Measurements from ENCODE around the gene SPTSSA. TPM values are rescaled to one million over a fixed set of nuclear protein-coding genes. Genes with fewer than 3 reads are reported as not detected.
"Not testable (repeated sequence)": the region's sequence is repeated elsewhere in the genome, so short reads cannot be mapped to it uniquely, and the experiment has no call there.

The SPTSSA gene
- total RNA-seq, 1 donor: 10.5 TPM

DNA sequence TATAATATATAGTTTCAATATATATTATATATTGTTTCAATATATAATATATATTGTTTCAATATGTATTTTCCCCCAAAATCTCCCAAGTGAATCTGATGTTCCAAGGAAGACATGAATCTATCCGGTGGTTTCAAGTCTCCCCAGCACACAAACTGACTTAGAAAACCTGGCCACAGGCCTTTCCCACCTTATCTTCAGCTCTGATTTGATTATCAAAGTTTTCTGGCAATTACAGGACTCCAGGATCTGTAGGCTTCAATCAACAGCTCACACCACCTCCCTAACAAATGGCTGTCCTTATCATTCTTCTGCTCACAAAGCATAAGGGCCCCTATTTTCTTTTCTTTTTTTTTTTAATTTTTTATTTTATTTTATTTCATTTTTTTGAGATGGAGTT lies 22.7 kb upstream of the SPTSSA start:
- Histone ChIP-seq H4K20me1 (ENCODE audit: insufficient read depth, low read length) (no peaks in the 10 kb centered on the region), H3K9me3 (ENCODE audit: low read depth, low read length) (no peaks in the 10 kb centered on the region), H3K79me2 (ENCODE audit: insufficient read depth, low read length) (no peaks in the 10 kb centered on the region), H3K27me3 (ENCODE audit: insufficient read depth, low read length) (peaks cover 4% of the 10 kb centered on the region), H3K27ac (ENCODE audit: low read depth, low read length) (no peak overlapping the region), H3K4me2 (ENCODE audit: insufficient read depth, low read length) (no peak overlapping the region), H3K4me1 (ENCODE audit: insufficient read depth, low read length) (no peaks in the 10 kb centered on the region), H3K4me3 (ENCODE audit: insufficient read depth, low read length) (no peak overlapping the region), H2AFZ (ENCODE audit: low read length) (no peak overlapping the region), H3K36me3 (ENCODE audit: insufficient read depth, low read length) (no peaks in the 10 kb centered on the region)
- DNase-seq (ENCODE audit: insufficient read length, low spot score, missing footprints): no peak
- TF ChIP-seq, protein P1, sequence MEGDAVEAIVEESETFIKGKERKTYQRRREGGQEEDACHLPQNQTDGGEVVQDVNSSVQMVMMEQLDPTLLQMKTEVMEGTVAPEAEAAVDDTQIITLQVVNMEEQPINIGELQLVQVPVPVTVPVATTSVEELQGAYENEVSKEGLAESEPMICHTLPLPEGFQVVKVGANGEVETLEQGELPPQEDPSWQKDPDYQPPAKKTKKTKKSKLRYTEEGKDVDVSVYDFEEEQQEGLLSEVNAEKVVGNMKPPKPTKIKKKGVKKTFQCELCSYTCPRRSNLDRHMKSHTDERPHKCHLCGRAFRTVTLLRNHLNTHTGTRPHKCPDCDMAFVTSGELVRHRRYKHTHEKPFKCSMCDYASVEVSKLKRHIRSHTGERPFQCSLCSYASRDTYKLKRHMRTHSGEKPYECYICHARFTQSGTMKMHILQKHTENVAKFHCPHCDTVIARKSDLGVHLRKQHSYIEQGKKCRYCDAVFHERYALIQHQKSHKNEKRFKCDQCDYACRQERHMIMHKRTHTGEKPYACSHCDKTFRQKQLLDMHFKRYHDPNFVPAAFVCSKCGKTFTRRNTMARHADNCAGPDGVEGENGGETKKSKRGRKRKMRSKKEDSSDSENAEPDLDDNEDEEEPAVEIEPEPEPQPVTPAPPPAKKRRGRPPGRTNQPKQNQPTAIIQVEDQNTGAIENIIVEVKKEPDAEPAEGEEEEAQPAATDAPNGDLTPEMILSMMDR (IDR thresholded peaks at IDR 0.05; ENCODE audit: extremely low read depth, low read depth, low read length): no peak

DNA sequence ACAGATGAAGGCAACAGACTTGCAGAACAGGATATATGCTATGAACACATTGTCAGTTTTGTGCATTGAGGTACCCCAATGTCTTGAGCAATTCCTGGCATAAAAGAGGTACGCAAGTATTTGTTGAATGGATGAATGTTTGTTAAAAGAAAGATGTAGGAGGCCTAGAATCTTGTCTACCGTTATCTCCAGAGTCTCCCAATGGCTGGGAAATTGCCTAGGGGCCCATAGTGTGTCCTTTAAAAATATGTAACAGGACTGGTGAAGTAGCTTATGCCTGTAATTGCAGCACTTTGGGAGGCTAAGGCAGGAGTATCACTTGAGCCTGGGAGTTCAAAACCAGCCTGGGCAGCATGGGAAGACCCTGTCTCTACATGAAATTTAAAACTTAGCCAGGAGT lies 20.4 kb upstream of the SPTSSA start:
- Histone ChIP-seq H3K79me2 (ENCODE audit: insufficient read depth, low read length) (no peaks in the 10 kb centered on the region), H3K4me1 (ENCODE audit: insufficient read depth, low read length) (no peaks in the 10 kb centered on the region), H3K9me3 (ENCODE audit: low read depth, low read length) (no peaks in the 10 kb centered on the region), H3K4me2 (ENCODE audit: insufficient read depth, low read length) (no peak overlapping the region), H2AFZ (ENCODE audit: low read length) (no peak overlapping the region), H3K4me3 (ENCODE audit: insufficient read depth, low read length) (no peak overlapping the region), H3K36me3 (ENCODE audit: insufficient read depth, low read length) (no peaks in the 10 kb centered on the region), H3K27ac (ENCODE audit: low read depth, low read length) (no peak overlapping the region), H4K20me1 (ENCODE audit: insufficient read depth, low read length) (no peaks in the 10 kb centered on the region), H3K27me3 (ENCODE audit: insufficient read depth, low read length) (peaks cover 4% of the 10 kb centered on the region)
- TF ChIP-seq, protein P1 (IDR thresholded peaks at IDR 0.05; ENCODE audit: extremely low read depth, low read depth, low read length): no peak
- DNase-seq (ENCODE audit: insufficient read length, low spot score, missing footprints): no peak

DNA sequence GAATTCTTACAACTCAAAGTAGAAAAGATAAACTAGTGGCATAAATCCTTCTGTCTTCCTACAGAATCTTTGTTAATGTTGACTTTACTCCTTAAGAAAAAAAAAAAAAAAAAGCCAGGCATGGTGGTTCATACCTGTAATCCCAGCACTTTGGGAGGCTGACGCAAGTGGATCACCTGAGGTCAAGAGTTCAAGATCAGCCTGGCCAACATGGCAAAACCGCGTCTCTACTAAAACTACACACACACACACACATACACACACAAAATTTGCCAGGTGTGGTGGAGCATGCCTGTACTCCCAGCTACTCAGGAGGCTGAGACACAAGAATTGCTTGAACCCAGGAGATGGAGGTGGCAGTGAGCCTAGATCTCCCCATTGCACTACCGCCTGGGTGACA lies 17.7 kb upstream of the SPTSSA start:
- H3K27me3 ChIP-seq (ENCODE audit: insufficient read depth, low read length): peaks cover 4% of the 10 kb centered on the region
- TF ChIP-seq, protein P1 (IDR thresholded peaks at IDR 0.05; ENCODE audit: extremely low read depth, low read depth, low read length): no peak
- no peaks in the 10 kb centered on the region for H3K36me3 ChIP-seq (ENCODE audit: insufficient read depth, low read length)
- H3K4me3 ChIP-seq (ENCODE audit: insufficient read depth, low read length): no peak overlapping the region
- H2AFZ ChIP-seq (ENCODE audit: low read length): no peak overlapping the region
- H3K4me2 ChIP-seq (ENCODE audit: insufficient read depth, low read length): no peak overlapping the region
- H3K27ac ChIP-seq (ENCODE audit: low read depth, low read length): no peak overlapping the region
- no peaks in the 10 kb centered on the region for H4K20me1 ChIP-seq (ENCODE audit: insufficient read depth, low read length)
- no peaks in the 10 kb centered on the region for H3K4me1 ChIP-seq (ENCODE audit: insufficient read depth, low read length)
- no peaks in the 10 kb centered on the region for H3K9me3 ChIP-seq (ENCODE audit: low read depth, low read length)
- DNase-seq (ENCODE audit: insufficient read length, low spot score, missing footprints): no peak
- no peaks in the 10 kb centered on the region for H3K79me2 ChIP-seq (ENCODE audit: insufficient read depth, low read length)

DNA sequence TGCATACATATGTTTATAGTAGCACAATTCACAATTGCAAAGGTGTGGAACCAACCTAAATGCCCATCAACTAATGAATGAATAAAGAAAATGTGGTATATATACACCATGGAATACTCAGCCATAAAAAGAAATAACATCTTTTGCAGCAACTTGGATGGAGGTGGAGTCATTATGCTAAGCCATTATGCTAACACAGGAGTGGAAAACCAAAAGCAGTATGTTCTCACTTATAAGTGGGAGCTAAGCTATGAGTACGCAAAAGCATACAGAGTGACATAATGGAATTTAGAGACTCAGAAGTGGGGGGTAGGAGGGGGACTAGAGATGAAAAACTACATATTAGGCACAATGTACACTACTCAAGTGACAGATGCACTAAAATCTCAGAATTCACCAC lies 16.2 kb upstream of the SPTSSA start:
- Histone ChIP-seq H3K4me1 (ENCODE audit: insufficient read depth, low read length) (no peaks in the 10 kb centered on the region), H3K27me3 (ENCODE audit: insufficient read depth, low read length) (peaks cover 4% of the 10 kb centered on the region), H2AFZ (ENCODE audit: low read length) (no peak overlapping the region), H3K9me3 (ENCODE audit: low read depth, low read length) (no peaks in the 10 kb centered on the region), H4K20me1 (ENCODE audit: insufficient read depth, low read length) (no peaks in the 10 kb centered on the region), H3K27ac (ENCODE audit: low read depth, low read length) (no peak overlapping the region), H3K4me2 (ENCODE audit: insufficient read depth, low read length) (no peak overlapping the region), H3K4me3 (ENCODE audit: insufficient read depth, low read length) (no peak overlapping the region), H3K36me3 (ENCODE audit: insufficient read depth, low read length) (no peaks in the 10 kb centered on the region), H3K79me2 (ENCODE audit: insufficient read depth, low read length) (no peaks in the 10 kb centered on the region)
- TF ChIP-seq, protein P1 (IDR thresholded peaks at IDR 0.05; ENCODE audit: extremely low read depth, low read depth, low read length): no peak
- no peak for DNase-seq (ENCODE audit: insufficient read length, low spot score, missing footprints)

DNA sequence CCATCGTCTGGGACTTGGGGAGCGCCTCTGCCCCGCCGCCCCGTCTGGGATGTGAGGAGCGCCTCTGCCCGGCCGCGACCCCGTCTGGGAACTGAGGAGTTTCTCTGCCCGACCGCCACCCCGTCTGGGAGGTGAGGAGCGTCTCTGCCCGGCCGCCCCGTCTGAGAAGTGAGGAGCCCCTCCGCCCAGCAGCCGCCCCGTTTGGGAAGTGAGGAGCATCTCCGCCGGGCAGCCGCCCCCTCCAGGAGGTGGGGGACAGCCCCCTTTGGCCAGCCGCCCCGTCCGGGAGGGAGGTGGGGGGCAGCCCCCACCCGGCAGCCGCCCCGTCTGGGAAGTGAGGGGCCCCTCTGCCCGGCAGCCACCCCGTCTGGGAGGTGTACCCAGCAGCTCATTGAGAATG lies 14.0 kb upstream of the SPTSSA start:
- not testable (repeated sequence) for H2AFZ ChIP-seq (ENCODE audit: low read length); H3K27ac ChIP-seq (ENCODE audit: low read depth, low read length); DNase-seq (ENCODE audit: insufficient read length, low spot score, missing footprints)

More for the DNA sequence above, 14.0 kb upstream of the SPTSSA start:
- H3K9me3 ChIP-seq (ENCODE audit: low read depth, low read length); H3K4me3 ChIP-seq (ENCODE audit: insufficient read depth, low read length); H3K4me1 ChIP-seq (ENCODE audit: insufficient read depth, low read length); H3K79me2 ChIP-seq (ENCODE audit: insufficient read depth, low read length); H4K20me1 ChIP-seq (ENCODE audit: insufficient read depth, low read length); H3K36me3 ChIP-seq (ENCODE audit: insufficient read depth, low read length); H3K27me3 ChIP-seq (ENCODE audit: insufficient read depth, low read length); H3K4me2 ChIP-seq (ENCODE audit: insufficient read depth, low read length): not testable (repeated sequence)
